Activated CD8-positive, alpha-beta T cell treated with anti-CD3 and anti-CD28 coated beads for 36 hours (primary cell): ENCODE results near the gene TLE1. TPM values are rescaled to one million over a fixed set of nuclear protein-coding genes. Genes with fewer than 3 reads are reported as not detected.
"Not testable (repeated sequence)": the region's sequence is repeated elsewhere in the genome, so short reads cannot be mapped to it uniquely, and the experiment has no call there.

Experiments used
- ATAC-seq: fragments of 200-7000 bp; cut with Tn5 transposase; one replicate; pipeline ENCODE4 v1.10.0; 2021; ENCODE audit warnings: mild to moderate bottlenecking, moderate library complexity
- CTCF ChIA-PET: fragments of 350-600 bp; sonication (Branson Sonifier 250); formaldehyde crosslinking; loops from one replicate; lab custom pipeline; 2021; ENCODE audit warnings: antibody characterized with exemption; lab: Charles Lee
- POLR2A ChIA-PET: fragments of 350-600 bp; sonication (Branson Sonifier 250); formaldehyde crosslinking; loops from one replicate; lab custom pipeline; 2021; ENCODE audit warnings: antibody characterized with exemption; lab: Charles Lee
- DNase-seq: peaks from one replicate; pipeline ENCODE4 v3.0.0-alpha.2; 2020
- H3K27ac Mint-ChIP-seq: one replicate; pipeline ENCODE4 v1.8.0; 2021; ENCODE audit warnings: mild to moderate bottlenecking, mixed read lengths
- H3K27me3 Mint-ChIP-seq: one replicate; pipeline ENCODE4 v1.8.0; 2021; ENCODE audit warnings: mixed read lengths
- H3K36me3 Mint-ChIP-seq: one replicate; pipeline ENCODE4 v1.8.0; 2021; ENCODE audit warnings: low read depth, mixed read lengths
- H3K4me1 Mint-ChIP-seq: one replicate; pipeline ENCODE4 v1.8.0; 2021; ENCODE audit warnings: low read depth, mixed read lengths
- H3K4me3 Mint-ChIP-seq: one replicate; pipeline ENCODE4 v1.8.0; 2021; ENCODE audit warnings: mild to moderate bottlenecking, moderate library complexity, mixed read lengths
- H3K9me3 Mint-ChIP-seq: one replicate; pipeline ENCODE4 v1.8.0; 2021; ENCODE audit warnings: mixed read lengths
- intact Hi-C: fragments of 100-400 bp; cut with micrococcal nuclease; formaldehyde crosslinking; loops from one replicate; pipeline ENCODE4 v1.10.0; 2022
- total RNA-seq, 2 experiments: library from RNA; stranded (reverse); gene quantifications; one replicate each; pipeline ENCODE4 v1.2.3, GENCODE V29; 2021
- TF ChIP-seq, protein P1 (sequence below): fragments of 200-600 bp; IDR thresholded peaks from one replicate; pipeline ENCODE4 v1.8.0; 2022; ENCODE audit warnings: antibody characterized with exemption, mild to moderate bottlenecking

TLE1 gene
- total RNA-seq, 2 experiments from 2014 or later: 0.20 to 0.29 TPM

DNA sequence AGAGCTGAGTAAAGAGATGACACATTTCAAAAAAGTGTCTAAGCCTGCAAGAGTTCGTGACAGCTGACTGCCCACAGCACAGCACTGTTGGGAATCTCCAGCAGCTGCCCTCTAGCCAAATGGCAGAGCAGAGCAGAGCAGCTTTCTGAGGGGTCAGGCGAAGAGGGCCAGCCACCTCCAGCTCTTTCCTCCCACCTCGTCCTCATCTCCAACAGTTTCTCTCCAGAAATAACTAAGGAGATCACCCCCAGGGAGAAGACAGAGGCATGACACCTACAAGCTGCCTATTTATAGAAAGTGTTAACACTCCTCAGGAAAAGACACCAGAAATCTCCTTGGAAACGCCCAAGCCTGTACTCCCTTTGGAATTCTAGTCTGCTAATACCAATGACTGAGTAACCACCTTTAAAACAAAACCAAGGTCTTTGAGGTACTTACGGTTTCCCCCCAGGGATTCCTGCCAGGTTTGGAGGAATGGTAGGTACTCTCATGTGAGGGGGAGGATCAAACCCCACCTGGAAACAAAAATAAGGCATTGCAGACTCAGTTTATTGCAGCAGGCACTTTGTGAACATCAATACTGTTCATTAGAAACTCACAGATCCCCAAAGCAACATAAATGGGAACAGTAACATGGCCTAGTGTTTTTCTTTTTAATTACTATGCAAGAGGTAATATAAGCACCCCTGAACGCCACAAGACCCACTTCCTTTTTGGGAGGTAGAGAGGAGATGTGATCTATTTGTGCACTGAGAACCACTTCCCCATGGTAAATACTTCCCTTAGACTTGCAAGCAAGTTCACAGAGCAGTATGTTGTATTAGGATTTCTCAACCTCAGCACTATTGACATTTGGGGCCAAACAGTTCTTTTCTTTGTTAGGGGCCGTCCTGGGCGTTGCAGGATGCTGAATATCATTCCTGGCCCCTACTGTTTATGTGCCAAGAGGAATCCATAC, 79.3 kb downstream of the TLE1 start:
- POLR2A ChIA-PET: no interaction called here
- DNase-seq (no peak), ATAC-seq (no peak)
- TF ChIP-seq, protein P1, sequence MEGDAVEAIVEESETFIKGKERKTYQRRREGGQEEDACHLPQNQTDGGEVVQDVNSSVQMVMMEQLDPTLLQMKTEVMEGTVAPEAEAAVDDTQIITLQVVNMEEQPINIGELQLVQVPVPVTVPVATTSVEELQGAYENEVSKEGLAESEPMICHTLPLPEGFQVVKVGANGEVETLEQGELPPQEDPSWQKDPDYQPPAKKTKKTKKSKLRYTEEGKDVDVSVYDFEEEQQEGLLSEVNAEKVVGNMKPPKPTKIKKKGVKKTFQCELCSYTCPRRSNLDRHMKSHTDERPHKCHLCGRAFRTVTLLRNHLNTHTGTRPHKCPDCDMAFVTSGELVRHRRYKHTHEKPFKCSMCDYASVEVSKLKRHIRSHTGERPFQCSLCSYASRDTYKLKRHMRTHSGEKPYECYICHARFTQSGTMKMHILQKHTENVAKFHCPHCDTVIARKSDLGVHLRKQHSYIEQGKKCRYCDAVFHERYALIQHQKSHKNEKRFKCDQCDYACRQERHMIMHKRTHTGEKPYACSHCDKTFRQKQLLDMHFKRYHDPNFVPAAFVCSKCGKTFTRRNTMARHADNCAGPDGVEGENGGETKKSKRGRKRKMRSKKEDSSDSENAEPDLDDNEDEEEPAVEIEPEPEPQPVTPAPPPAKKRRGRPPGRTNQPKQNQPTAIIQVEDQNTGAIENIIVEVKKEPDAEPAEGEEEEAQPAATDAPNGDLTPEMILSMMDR: no peak
- no peak overlapping the region for H3K27ac Mint-ChIP-seq
- no peaks in the 10 kb centered on the region for H3K27me3 Mint-ChIP-seq
- intact Hi-C loops: loop anchor here (10.0 kb wide), 1 partner anchor 65 kb away; no protein-coding TSS in a partner anchor
- no peak overlapping the region for H3K4me3 Mint-ChIP-seq
- H3K4me1 Mint-ChIP-seq: peaks cover 8% of the 10 kb centered on the region
- no peaks in the 10 kb centered on the region for H3K9me3 Mint-ChIP-seq
- CTCF ChIA-PET: no interaction called here
- H3K36me3 Mint-ChIP-seq: no peaks in the 10 kb centered on the region

DNA sequence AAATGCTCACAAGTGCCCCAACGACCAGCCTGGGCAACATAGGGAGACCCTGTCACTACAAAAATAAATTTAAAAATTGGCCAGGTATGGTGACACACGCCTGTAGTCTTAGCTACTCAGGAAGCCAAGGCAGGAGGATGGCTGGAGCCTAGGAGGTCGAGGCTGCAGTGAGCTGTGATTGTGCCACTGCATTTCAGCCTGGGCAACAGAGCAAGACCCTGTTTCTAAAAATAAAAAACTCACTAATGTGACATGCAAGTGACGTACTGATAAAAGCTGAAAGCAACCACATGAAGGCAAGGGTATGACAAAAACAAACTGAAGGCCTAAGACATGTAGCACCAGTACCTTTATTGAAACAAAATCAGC, 81.1 kb downstream of the TLE1 start:
- H3K4me1 Mint-ChIP-seq: peaks cover 8% of the 10 kb centered on the region
- no peaks in the 10 kb centered on the region for H3K36me3 Mint-ChIP-seq
- ChIA-PET POLR2A (no interaction called here), CTCF (interaction anchor here (0.8 kb wide), 1 partner anchor 10 kb away, joined by 3 read pairs; no protein-coding TSS in a partner anchor)
- ATAC-seq (no peak), DNase-seq (no peak)
- TF ChIP-seq, protein P1: no peak
- intact Hi-C loops: no loop called here
- H3K9me3 Mint-ChIP-seq: no peaks in the 10 kb centered on the region
- H3K4me3 Mint-ChIP-seq: no peak overlapping the region
- no peaks in the 10 kb centered on the region for H3K27me3 Mint-ChIP-seq
- H3K27ac Mint-ChIP-seq: no peak overlapping the region

DNA sequence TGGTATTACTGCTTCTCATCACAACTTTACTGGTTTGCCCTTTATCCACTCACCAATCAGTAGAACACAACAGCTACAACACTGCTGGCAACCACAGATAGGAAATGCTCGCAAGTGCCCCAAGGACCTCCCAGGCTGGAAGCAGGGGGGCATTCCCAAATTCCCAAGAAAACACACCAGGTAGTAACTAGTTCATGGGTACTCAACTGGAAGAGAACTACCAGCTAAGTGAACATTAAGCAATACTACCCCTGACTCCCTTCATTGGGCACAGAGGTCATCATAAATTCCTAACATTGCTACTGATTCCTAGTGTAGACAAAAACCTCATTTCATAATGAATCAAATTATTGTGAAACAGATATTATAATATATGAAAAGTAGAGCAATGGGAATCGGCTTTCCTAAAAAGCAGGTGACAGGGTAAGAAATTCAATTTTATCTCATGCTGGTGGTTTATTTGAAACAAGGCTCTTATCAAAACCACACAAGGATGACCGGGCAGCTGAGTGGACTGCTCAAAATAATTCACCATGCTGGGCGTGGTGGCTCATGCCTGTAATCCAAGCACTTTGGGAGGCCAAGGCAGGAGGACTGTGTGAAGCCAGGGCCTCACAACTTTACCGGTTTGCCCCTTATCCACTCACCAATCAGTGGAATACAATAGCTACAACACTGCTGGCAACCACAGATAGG, 81.6 kb downstream of the TLE1 start:
- H3K27ac Mint-ChIP-seq: no peak overlapping the region
- no peaks in the 10 kb centered on the region for H3K36me3 Mint-ChIP-seq
- no peak for ATAC-seq
- intact Hi-C loops: no loop called here
- H3K27me3 Mint-ChIP-seq: no peaks in the 10 kb centered on the region
- no peak for DNase-seq
- H3K9me3 Mint-ChIP-seq: no peaks in the 10 kb centered on the region
- CTCF ChIA-PET: interaction anchor here (0.8 kb wide), 1 partner anchor 9 kb away, joined by 3 read pairs; no protein-coding TSS in a partner anchor
- peaks cover 8% of the 10 kb centered on the region for H3K4me1 Mint-ChIP-seq
- TF ChIP-seq, protein P1: no peak
- no peak overlapping the region for H3K4me3 Mint-ChIP-seq
- POLR2A ChIA-PET: no interaction called here

DNA sequence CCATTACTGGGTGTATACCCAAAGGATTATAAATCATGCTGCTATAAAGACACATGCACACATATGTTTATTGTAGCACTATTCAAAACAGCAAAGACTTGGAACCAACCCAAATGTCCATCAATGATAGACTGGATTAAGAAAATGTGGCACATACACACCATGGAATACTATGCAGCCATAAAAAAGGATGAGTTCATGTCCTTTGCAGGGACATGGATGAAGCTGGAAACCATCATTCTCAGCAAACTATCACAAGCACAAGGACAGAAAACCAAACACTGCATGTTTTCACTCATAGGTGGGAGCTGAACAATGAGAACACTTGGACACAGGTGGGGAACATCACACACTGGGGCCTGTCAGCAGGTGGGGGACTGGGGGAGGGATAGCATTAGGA, 83.1 kb downstream of the TLE1 start:
- CTCF ChIA-PET, ATAC-seq, H3K36me3 Mint-ChIP-seq, H3K4me3 Mint-ChIP-seq, POLR2A ChIA-PET, DNase-seq, intact Hi-C loops, H3K4me1 Mint-ChIP-seq, H3K27me3 Mint-ChIP-seq, H3K27ac Mint-ChIP-seq, H3K9me3 Mint-ChIP-seq: not testable (repeated sequence)

DNA sequence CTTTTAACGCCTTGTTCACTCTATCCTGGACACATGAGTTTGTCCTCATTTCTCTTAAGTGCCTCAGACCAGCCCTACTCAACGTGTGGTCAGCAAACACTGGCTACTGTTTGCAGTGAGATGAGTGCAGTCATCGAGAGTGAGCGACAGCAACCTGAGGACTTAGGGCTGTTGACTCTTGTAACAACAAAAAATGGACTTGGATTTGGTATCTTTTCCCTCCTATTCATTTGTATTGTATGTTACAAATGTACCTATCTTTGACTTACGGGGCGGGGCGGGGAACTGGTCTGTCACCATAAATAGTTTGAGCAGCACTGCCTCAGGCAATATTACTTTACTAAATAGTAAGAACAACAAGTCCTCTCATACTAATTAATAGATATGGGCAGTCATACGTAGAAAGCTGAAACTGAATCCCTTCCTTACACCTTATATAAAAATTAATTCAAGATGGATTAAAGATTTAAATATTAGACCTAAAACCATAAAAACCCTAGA, 84.1 kb downstream of the TLE1 start:
- Mint-ChIP-seq H3K4me3 (no peak overlapping the region), H3K4me1 (peaks cover 4% of the 10 kb centered on the region), H3K36me3 (no peaks in the 10 kb centered on the region), H3K9me3 (no peaks in the 10 kb centered on the region), H3K27ac (no peak overlapping the region), H3K27me3 (no peaks in the 10 kb centered on the region)
- ChIA-PET CTCF (no interaction called here), POLR2A (no interaction called here)
- no peak for ATAC-seq
- no peak for DNase-seq
- TF ChIP-seq, protein P1: no peak
- intact Hi-C loops: no loop called here
